Neural cell (in vitro differentiated cells): ENCODE measurements around the gene MAML2. TPM values are rescaled to one million over a fixed set of nuclear protein-coding genes. Genes with fewer than 3 reads are reported as not detected.

ENCODE experiments used
- H2AFZ ChIP-seq: fragments of 200-600, 300-800 bp; sonication (generic), shearing (Covaris generic); 2 replicates; pipeline ENCODE4 v1.6.0; 2014; ENCODE audit warnings: low read depth, mild to moderate bottlenecking, antibody characterized with exemption, low read length, moderate library complexity
- H3F3A ChIP-seq: fragments of 200-600 bp; shearing (Covaris generic); 2 replicates; pipeline ENCODE4 v1.6.1; 2016; ENCODE audit warnings: mild to moderate bottlenecking, moderate library complexity, mixed read lengths, antibody characterized with exemption, low read length; ENCODE audit not compliant: insufficient read depth, poor library complexity, severe bottlenecking
- H3K27ac ChIP-seq: fragments of 200-600, 300-800 bp; sonication (generic), shearing (Covaris generic); 2 replicates; pipeline ENCODE4 v1.5.1; 2014; ENCODE audit warnings: mild to moderate bottlenecking, low read length, moderate library complexity
- H3K27me3 ChIP-seq: fragments of 300-800, 200-600 bp; sonication (generic), shearing (Covaris generic); 2 replicates; pipeline ENCODE4 v1.6.0; 2014; ENCODE audit warnings: mild to moderate bottlenecking, low read depth, low read length, moderate library complexity; ENCODE audit not compliant: insufficient read depth
- H3K36me3 ChIP-seq: fragments of 300-800, 200-600 bp; sonication (generic), shearing (Covaris generic); 2 replicates; pipeline ENCODE4 v1.5.1; 2014; ENCODE audit warnings: mild to moderate bottlenecking, antibody characterized with exemption, low read length, moderate library complexity; ENCODE audit not compliant: insufficient read depth
- H3K4me2 ChIP-seq: fragments of 300-800, 200-600 bp; sonication (generic), shearing (Covaris generic); 2 replicates; pipeline ENCODE4 v1.6.0; 2014; ENCODE audit warnings: mild to moderate bottlenecking, low read length
- H3K4me3 ChIP-seq: fragments of 300-800, 200-600 bp; sonication (generic), shearing (Covaris generic); 2 replicates; pipeline ENCODE4 v1.5.1; 2014; ENCODE audit warnings: mild to moderate bottlenecking, low read length, moderate library complexity
- H3K79me2 ChIP-seq: fragments of 200-600 bp; shearing (Covaris generic); replicated peaks from 2 replicates; pipeline ENCODE4 v1.6.0; 2014; ENCODE audit warnings: mild to moderate bottlenecking, low read length, moderate library complexity; ENCODE audit not compliant: insufficient read depth
- H3K9ac ChIP-seq: fragments of 300-800, 200-600 bp; sonication (generic), shearing (Covaris generic); 2 replicates; pipeline ENCODE4 v1.6.1; 2016; ENCODE audit warnings: mild to moderate bottlenecking, low read length, mixed read lengths
- H3K9me2 ChIP-seq: fragments of 200-600 bp; shearing (Covaris generic); 2 replicates; pipeline ENCODE4 v1.6.1; 2016; ENCODE audit warnings: mild to moderate bottlenecking, low read length, mixed read lengths; ENCODE audit not compliant: insufficient read depth
- H3K9me3 ChIP-seq: fragments of 200-600, 300-800 bp; sonication (generic), shearing (Covaris generic); 2 replicates; pipeline ENCODE4 v1.6.1; 2016; ENCODE audit warnings: mild to moderate bottlenecking, mixed run types, low read length, moderate library complexity, mixed read lengths
- H4K20me1 ChIP-seq: fragments of 200-600 bp; shearing (Covaris generic); 2 replicates; pipeline ENCODE4 v1.6.1; 2016; ENCODE audit warnings: mild to moderate bottlenecking, mixed run types; ENCODE audit not compliant: insufficient read depth
- CTCF ChIP-seq: fragments of 450-650 bp; IDR thresholded peaks from 2 replicates; pipeline ENCODE4 v1.5.1; 2014; ENCODE audit warnings: antibody characterized with exemption, mild to moderate bottlenecking, moderate library complexity; ENCODE audit not compliant: poor library complexity, severe bottlenecking
- EP300 ChIP-seq: fragments of 450-650 bp; conservative IDR thresholded peaks from 2 replicates; pipeline ENCODE4 v1.6.1; 2014; ENCODE audit warnings: antibody characterized with exemption, mild to moderate bottlenecking, moderate library complexity; ENCODE audit not compliant: poor library complexity, severe bottlenecking
- EZH2 ChIP-seq: fragments of 200-600, 300-800 bp; shearing (Covaris generic), sonication (generic); IDR thresholded peaks from 2 replicates; pipeline ENCODE4 v1.6.1; 2014; ENCODE audit warnings: antibody characterized with exemption, low read length, borderline replicate concordance, mild to moderate bottlenecking; ENCODE audit not compliant: insufficient read depth, poor library complexity, severe bottlenecking
- REST ChIP-seq: IDR thresholded peaks from 2 replicates; pipeline ENCODE4 v1.6.1; 2012; ENCODE audit warnings: borderline replicate concordance
- SMC3 ChIP-seq: fragments of 450-650 bp; conservative IDR thresholded peaks from 2 replicates; pipeline ENCODE4 v1.6.1; 2014; ENCODE audit warnings: antibody characterized with exemption, mild to moderate bottlenecking, moderate library complexity; ENCODE audit not compliant: poor library complexity
- TAF1 ChIP-seq: IDR thresholded peaks from 2 replicates; pipeline ENCODE4 v1.6.1; 2012; ENCODE audit warnings: low read depth
- polyA plus RNA-seq: library from polyadenylated mRNA; depleted of rRNA; stranded (reverse); fragments of >200 nt; gene quantifications from 2 replicates; pipeline ENCODE4 v1.2.3, GENCODE V29; 2014

The MAML2 gene
- polyA plus RNA-seq, 1 donor from 2014 or later, result 3.6 TPM

DNA sequence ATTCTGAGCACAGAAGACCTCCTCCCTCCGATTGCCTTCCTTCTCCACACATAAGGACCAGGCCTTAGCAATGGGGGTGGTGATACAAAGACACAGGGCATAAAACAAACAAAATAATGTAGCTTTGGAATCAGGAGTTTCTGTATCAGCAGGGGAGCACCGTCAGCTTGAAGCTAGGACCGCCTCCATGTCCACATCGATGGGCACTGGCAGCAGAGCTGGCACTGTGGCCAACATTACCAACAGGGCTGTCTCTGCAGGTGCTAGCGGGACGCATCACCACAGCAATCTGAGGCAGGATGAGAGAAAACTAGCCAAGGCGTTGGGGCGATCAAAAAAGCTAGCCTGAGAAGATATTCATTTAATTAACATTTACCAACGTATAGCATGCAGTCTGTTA, 201.4 kb downstream of the MAML2 start:
- Histone ChIP-seq H3K79me2 (no peaks in the 10 kb centered on the region), H3K36me3 (no peaks in the 10 kb centered on the region), H3K27ac (no peak overlapping the region), H4K20me1 (no peaks in the 10 kb centered on the region), H3K27me3 (peaks cover 9% of the 10 kb centered on the region), H2AFZ (no peak overlapping the region), H3F3A (no peaks in the 10 kb centered on the region), H3K9me3 (no peaks in the 10 kb centered on the region), H3K4me3 (no peak overlapping the region), H3K9ac (no peak overlapping the region), H3K4me2 (no peak overlapping the region), H3K9me2 (no peaks in the 10 kb centered on the region)
- TF ChIP-seq REST (no peak), SMC3 (no peak), TAF1 (no peak)

GRCh38 chr11:96139691-96140090, 203.3 kb downstream of the MAML2 start:
- H3K4me3 ChIP-seq, result no peak overlapping the region
- H4K20me1 ChIP-seq, result no peaks in the 10 kb centered on the region
- H3K79me2 ChIP-seq, result no peaks in the 10 kb centered on the region
- no peak overlapping the region for H3K4me2 ChIP-seq
- H3K36me3 ChIP-seq, result no peaks in the 10 kb centered on the region
- TF ChIP-seq TAF1 (no peak), SMC3 (no peak), EZH2 (no peak), EP300 (no peak)
- no peaks in the 10 kb centered on the region for H3K9me2 ChIP-seq
- H2AFZ ChIP-seq, result no peak overlapping the region
- peaks cover 9% of the 10 kb centered on the region for H3K27me3 ChIP-seq
- H3K9me3 ChIP-seq, result no peaks in the 10 kb centered on the region
- H3F3A ChIP-seq, result no peaks in the 10 kb centered on the region
- H3K9ac ChIP-seq, result no peak overlapping the region
- no peak overlapping the region for H3K27ac ChIP-seq

DNA sequence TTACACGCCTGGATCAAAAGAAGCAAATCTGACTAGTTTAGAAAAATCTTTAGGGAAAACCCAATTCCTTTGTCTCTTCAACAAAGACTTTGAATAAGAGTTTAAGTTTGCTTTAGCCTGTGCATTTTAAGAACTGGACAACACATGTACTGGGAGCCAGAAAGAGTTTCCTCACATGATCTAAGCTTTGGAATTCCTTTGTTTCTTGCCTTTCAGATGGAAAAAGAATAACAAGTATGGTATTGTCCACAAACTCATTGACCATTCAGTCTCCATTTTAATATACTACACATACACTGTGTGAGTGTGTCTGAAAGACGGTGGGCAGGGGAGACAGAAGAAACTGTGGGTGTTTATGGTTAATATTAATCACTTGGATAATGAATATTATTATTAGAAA, 205.6 kb downstream of the MAML2 start:
- Histone ChIP-seq H3K27me3 (peaks cover 3% of the 10 kb centered on the region), H2AFZ (no peak overlapping the region), H3K79me2 (no peaks in the 10 kb centered on the region), H3K36me3 (no peaks in the 10 kb centered on the region), H3F3A (no peaks in the 10 kb centered on the region), H3K4me3 (no peak overlapping the region), H3K9me3 (no peaks in the 10 kb centered on the region), H3K4me2 (no peak overlapping the region), H3K27ac (no peak overlapping the region), H3K9ac (no peak overlapping the region), H4K20me1 (no peaks in the 10 kb centered on the region), H3K9me2 (no peaks in the 10 kb centered on the region)
- TF ChIP-seq TAF1, result no peak
- TF ChIP-seq CTCF, result no peak
